PFSK-1 (cell line): ENCODE data around the gene GRID1.

ENCODE experiments used
- FOXP2 ChIP-seq: optimal IDR thresholded peaks from 2 replicates; pipeline ENCODE3; 2011; ENCODE audit warnings: borderline replicate concordance, control low read depth, inconsistent platforms; ENCODE audit not compliant: insufficient read depth; ENCODE audit errors: extremely low read length, extremely low read depth
- POLR2AphosphoS5 ChIP-seq: IDR thresholded peaks from 2 replicates; pipeline ENCODE4 v1.6.1; 2012; ENCODE audit warnings: low read depth, mild to moderate bottlenecking, control low read depth, low read length, moderate library complexity
- REST ChIP-seq, 2 experiments: IDR thresholded peaks; 2 replicates each; pipeline versions ENCODE4 v1.6.1 to v1.8.0; 2011 to 2012; ENCODE audit warnings: low read depth in 2 of 2, low read length in 2 of 2, control low read depth in 1 of 2, inconsistent platforms in 1 of 2, mild to moderate bottlenecking in 1 of 2, moderate library complexity in 1 of 2; ENCODE audit not compliant: insufficient read depth in 1 of 2
- SIN3A ChIP-seq: IDR thresholded peaks from 2 replicates; pipeline ENCODE4 v1.6.1; 2012; ENCODE audit warnings: mild to moderate bottlenecking, low read length, moderate library complexity, borderline replicate concordance; ENCODE audit not compliant: insufficient read depth
- TAF1 ChIP-seq: IDR thresholded peaks from 2 replicates; pipeline ENCODE4 v1.6.1; 2012; ENCODE audit warnings: low read length, control low read depth, borderline replicate concordance; ENCODE audit not compliant: insufficient read depth

GRID1 gene

GRCh38 chr10:85888559-85888958, 478.0 kb downstream of the GRID1 start:
- TF ChIP-seq FOXP2: no peak
- no peak for TF ChIP-seq TAF1
- no peak for TF ChIP-seq SIN3A

GRCh38 chr10:85888004-85888403, 478.6 kb downstream of the GRID1 start:
- TF ChIP-seq POLR2AphosphoS5 (no peak), REST (IDR thresholded peaks at IDR 0.05; ENCODE audit: insufficient read depth in 1 of 2, low read depth in 2 of 2, low read length in 2 of 2) (no peak), TAF1 (no peak), FOXP2 (no peak), SIN3A (no peak)

- TF ChIP-seq TAF1: no peak
- TF ChIP-seq FOXP2: no peak
- TF ChIP-seq SIN3A: no peak
- no peak for TF ChIP-seq REST (IDR thresholded peaks at IDR 0.05; ENCODE audit: insufficient read depth in 1 of 2, low read depth in 2 of 2, low read length in 2 of 2)
- no peak for TF ChIP-seq POLR2AphosphoS5
Measured at GRCh38 chr10:85874208-85874607, 492.4 kb downstream of the GRID1 start.

GRCh38 chr10:85873063-85873462, 493.5 kb downstream of the GRID1 start:
- TF ChIP-seq FOXP2 (no peak), POLR2AphosphoS5 (no peak), REST (IDR thresholded peaks at IDR 0.05; ENCODE audit: insufficient read depth in 1 of 2, low read depth in 2 of 2, low read length in 2 of 2) (no peak), SIN3A (no peak), TAF1 (no peak)

GRCh38 chr10:85868627-85869499, 497.7 kb downstream of the GRID1 start:
- TF ChIP-seq FOXP2: no peak
- TF ChIP-seq REST (IDR thresholded peaks at IDR 0.05; ENCODE audit: insufficient read depth in 1 of 2, low read depth in 2 of 2, low read length in 2 of 2): no peak
- no peak for TF ChIP-seq SIN3A
- TF ChIP-seq TAF1: no peak
- TF ChIP-seq POLR2AphosphoS5: no peak
